Mesenchymal stem cell (in vitro differentiated cells and primary cell): ENCODE data around the gene GTPBP8.

Experiments used
- DNase-seq: peaks from one replicate; pipeline ENCODE4 v3.0.0-alpha.2; 2013
- H2AFZ ChIP-seq: one replicate; pipeline ENCODE4 v1.6.1; 2013; ENCODE audit warnings: low read depth, mild to moderate bottlenecking, control low read depth, inconsistent platforms, low read length, moderate library complexity
- H2AK5ac ChIP-seq: 2 replicates; pipeline ENCODE4 v1.6.1; 2013; ENCODE audit warnings: low read length, moderate library complexity, mild to moderate bottlenecking, inconsistent platforms; ENCODE audit not compliant: severe bottlenecking
- H2BK120ac ChIP-seq: one replicate; pipeline ENCODE4 v1.6.1; 2013; ENCODE audit warnings: low read depth, mild to moderate bottlenecking, inconsistent platforms, low read length, moderate library complexity
- H2BK12ac ChIP-seq, 2 experiments: one replicate each; pipeline ENCODE4 v1.6.1; 2013; ENCODE audit warnings: inconsistent platforms in 2 of 2, low read length in 2 of 2, mild to moderate bottlenecking in 2 of 2, moderate library complexity in 2 of 2, control low read depth in 1 of 2
- H2BK15ac ChIP-seq: one replicate; pipeline ENCODE4 v1.6.1; 2013; ENCODE audit warnings: mild to moderate bottlenecking, low read depth, inconsistent platforms; ENCODE audit not compliant: poor library complexity, severe bottlenecking
- H2BK5ac ChIP-seq: 2 replicates; pipeline ENCODE4 v1.6.1; 2013; ENCODE audit warnings: low read depth, mild to moderate bottlenecking, low read length, control low read depth, inconsistent platforms; ENCODE audit not compliant: poor library complexity, severe bottlenecking
- H3K14ac ChIP-seq, 2 experiments: one replicate each; pipeline ENCODE4 v1.6.1; 2013; ENCODE audit warnings: inconsistent platforms in 2 of 2, low read length in 2 of 2, control low read depth in 1 of 2, mild to moderate bottlenecking in 1 of 2, moderate library complexity in 1 of 2
- H3K18ac ChIP-seq, 2 experiments: one replicate each; pipeline ENCODE4 v1.6.1; 2013; ENCODE audit warnings: inconsistent platforms in 2 of 2, low read length in 2 of 2, control low read depth in 1 of 2, low read depth in 1 of 2, mild to moderate bottlenecking in 1 of 2
- H3K23ac ChIP-seq, 2 experiments: one replicate each; pipeline ENCODE4 v1.6.1; 2013; ENCODE audit warnings: inconsistent platforms in 2 of 2, low read length in 2 of 2, mild to moderate bottlenecking in 2 of 2, moderate library complexity in 2 of 2, control low read depth in 1 of 2
- H3K27ac ChIP-seq: 2 replicates; pipeline ENCODE4 v1.5.1; 2013; ENCODE audit warnings: mild to moderate bottlenecking, moderate library complexity, low read length, control low read depth, inconsistent platforms; ENCODE audit not compliant: poor library complexity, severe bottlenecking
- H3K27me3 ChIP-seq, 2 experiments: 2 replicates each; pipeline versions ENCODE4 v1.6.1 to v1.7.0; 2013; ENCODE audit warnings: low read length in 2 of 2, mild to moderate bottlenecking in 2 of 2, moderate library complexity in 2 of 2, control low read depth in 1 of 2, inconsistent platforms in 1 of 2; ENCODE audit not compliant: control insufficient read depth in 1 of 2, insufficient read depth in 1 of 2
- H3K36me3 ChIP-seq, 2 experiments: 2 replicates each; pipeline versions ENCODE4 v1.6.1 to v1.7.0; 2013; ENCODE audit warnings: low read length in 2 of 2, control low read depth in 1 of 2, inconsistent platforms in 1 of 2, low read depth in 1 of 2, mild to moderate bottlenecking in 1 of 2; ENCODE audit not compliant: insufficient read depth in 2 of 2, control insufficient read depth in 1 of 2
- H3K4ac ChIP-seq, 2 experiments: one replicate each; pipeline ENCODE4 v1.6.1; 2013; ENCODE audit warnings: inconsistent platforms in 2 of 2, low read length in 2 of 2, mild to moderate bottlenecking in 2 of 2, moderate library complexity in 2 of 2, control low read depth in 1 of 2, low read depth in 1 of 2
- H3K4me1 ChIP-seq: 2 replicates; pipeline ENCODE4 v1.6.1; 2013; ENCODE audit warnings: low read depth, low read length, control low read depth; ENCODE audit not compliant: control insufficient read depth, insufficient read depth
- H3K4me2 ChIP-seq: 2 replicates; pipeline ENCODE4 v1.6.1; 2013; ENCODE audit warnings: low read length, mild to moderate bottlenecking, inconsistent platforms; ENCODE audit not compliant: poor library complexity, severe bottlenecking
- H3K4me3 ChIP-seq, 2 experiments: 2 replicates each; pipeline versions ENCODE4 v1.5.1 to v1.7.0; 2013; ENCODE audit warnings: low read length in 2 of 2, mild to moderate bottlenecking in 2 of 2, control low read depth in 1 of 2, low read depth in 1 of 2; ENCODE audit not compliant: insufficient read depth in 1 of 2
- H3K79me1 ChIP-seq: replicated peaks from 2 replicates; pipeline ENCODE4 v1.6.1; 2013; ENCODE audit warnings: mild to moderate bottlenecking, control low read depth, low read length, inconsistent platforms; ENCODE audit not compliant: poor library complexity, severe bottlenecking
- H3K9ac ChIP-seq: 2 replicates; pipeline ENCODE4 v1.7.0; 2013; ENCODE audit warnings: mild to moderate bottlenecking, low read length, moderate library complexity
- H3K9me3 ChIP-seq: 2 replicates; pipeline ENCODE4 v1.7.0; 2013; ENCODE audit warnings: mild to moderate bottlenecking, low read length; ENCODE audit not compliant: control insufficient read depth
- H4K8ac ChIP-seq: one replicate; pipeline ENCODE4 v1.6.1; 2013; ENCODE audit warnings: inconsistent platforms, mild to moderate bottlenecking, low read length, moderate library complexity
- H4K91ac ChIP-seq: one replicate; pipeline ENCODE4 v1.6.1; 2013; ENCODE audit warnings: mild to moderate bottlenecking, low read length, inconsistent platforms
- WGBS: methylation state at CpG from one replicate; pipeline ENCODE4 v1.1.7; 2013; ENCODE audit warnings: mixed read lengths; 5-methylcytosine and 5-hydroxymethylcytosine counted together

The GTPBP8 gene

GRCh38 chr3:112980080-112980479 is 10.7 kb upstream of the GTPBP8 start:
- H2AK5ac ChIP-seq = no peak overlapping the region
- no peak overlapping the region for H2BK12ac ChIP-seq
- no peak overlapping the region for H3K18ac ChIP-seq
- 0% methylated on average over 1 of the region's 1 CpG for WGBS
- H2BK5ac ChIP-seq = no peak overlapping the region
- H3K27ac ChIP-seq = no peak overlapping the region
- H3K4me1 ChIP-seq = no peaks in the 10 kb centered on the region
- no peak overlapping the region for H3K9ac ChIP-seq
- DNase-seq = peak; percentile 51
- no peaks in the 10 kb centered on the region for H3K27me3 ChIP-seq
- H3K14ac ChIP-seq = no peak overlapping the region
- no peaks in the 10 kb centered on the region for H3K79me1 ChIP-seq
- no peak overlapping the region for H3K23ac ChIP-seq
- no peak overlapping the region for H2AFZ ChIP-seq
- H3K9me3 ChIP-seq = no peaks in the 10 kb centered on the region
- no peak overlapping the region for H2BK120ac ChIP-seq
- H3K4me3 ChIP-seq = no peak overlapping the region
- no peak overlapping the region for H4K91ac ChIP-seq
- no peaks in the 10 kb centered on the region for H3K36me3 ChIP-seq
- H4K8ac ChIP-seq = no peak overlapping the region
- H2BK15ac ChIP-seq = no peak overlapping the region
- H3K4ac ChIP-seq = no peak overlapping the region
- H3K4me2 ChIP-seq = no peak overlapping the region

GRCh38 chr3:112982710-112983109 is 8.1 kb upstream of the GTPBP8 start:
- H3K4me1 ChIP-seq = no peaks in the 10 kb centered on the region
- H3K14ac ChIP-seq = no peak overlapping the region
- no peak overlapping the region for H3K4me2 ChIP-seq
- H3K36me3 ChIP-seq = no peaks in the 10 kb centered on the region
- H3K27me3 ChIP-seq = no peaks in the 10 kb centered on the region
- no peak overlapping the region for H4K91ac ChIP-seq
- H2AK5ac ChIP-seq = no peak overlapping the region
- H2BK5ac ChIP-seq = no peak overlapping the region
- H3K9me3 ChIP-seq = no peaks in the 10 kb centered on the region
- H3K18ac ChIP-seq = no peak overlapping the region
- no peak overlapping the region for H3K4me3 ChIP-seq
- H3K27ac ChIP-seq = no peak overlapping the region
- no peak overlapping the region for H2BK120ac ChIP-seq
- no peaks in the 10 kb centered on the region for H3K79me1 ChIP-seq
- H2BK12ac ChIP-seq = no peak overlapping the region
- WGBS = no CpG with 5 or more reads among the region's 1 CpG
- no peak overlapping the region for H3K23ac ChIP-seq
- no peak overlapping the region for H2AFZ ChIP-seq
- no peak for DNase-seq
- no peak overlapping the region for H2BK15ac ChIP-seq
- H3K9ac ChIP-seq = no peak overlapping the region
- H4K8ac ChIP-seq = no peak overlapping the region
- H3K4ac ChIP-seq = no peak overlapping the region

GRCh38 chr3:112984485-112984884 is 6.3 kb upstream of the GTPBP8 start:
- Histone ChIP-seq H3K23ac (no peak overlapping the region), H3K27ac (no peak overlapping the region), H3K18ac (no peak overlapping the region), H2BK5ac (no peak overlapping the region), H3K36me3 (no peaks in the 10 kb centered on the region), H3K4me2 (no peak overlapping the region), H3K4me3 (no peak overlapping the region), H3K79me1 (no peaks in the 10 kb centered on the region), H4K91ac (no peak overlapping the region), H2BK12ac (no peak overlapping the region), H2AFZ (peak overlapping the region; percentile 2), H3K4me1 (no peaks in the 10 kb centered on the region), H3K14ac (no peak overlapping the region), H2BK15ac (no peak overlapping the region), H2AK5ac (no peak overlapping the region), H3K9ac (no peak overlapping the region), H3K9me3 (no peaks in the 10 kb centered on the region), H3K27me3 (no peaks in the 10 kb centered on the region), H4K8ac (no peak overlapping the region), H2BK120ac (no peak overlapping the region), H3K4ac (no peak overlapping the region)
- DNase-seq = peak; percentile 49
- WGBS = 100% methylated on average over 2 of the region's 2 CpGs

GRCh38 chr3:112987710-112988334 is 3.0 kb upstream of the GTPBP8 start:
- Histone ChIP-seq H3K27me3 (no peaks in the 10 kb centered on the region), H3K79me1 (no peaks in the 10 kb centered on the region), H2BK5ac (no peak overlapping the region), H2BK12ac (no peak overlapping the region), H3K27ac (no peak overlapping the region), H2BK15ac (no peak overlapping the region), H2AK5ac (no peak overlapping the region), H2AFZ (no peak overlapping the region), H3K4ac (no peak overlapping the region), H3K4me1 (no peaks in the 10 kb centered on the region), H3K4me2 (no peak overlapping the region), H3K23ac (no peak overlapping the region), H3K14ac (no peak overlapping the region), H2BK120ac (no peak overlapping the region), H3K9ac (no peak overlapping the region), H4K91ac (peak overlapping the region; percentile 3), H3K36me3 (no peaks in the 10 kb centered on the region), H3K9me3 (no peaks in the 10 kb centered on the region), H4K8ac (no peak overlapping the region), H3K4me3 (no peak overlapping the region), H3K18ac (no peak overlapping the region)
- 92% methylated on average over 6 of the region's 9 CpGs for WGBS
- DNase-seq = no peak
